ENCODE results near the gene NOS2.

GRCh38 chr17:27824176-27824715 lies 23.9 kb upstream of the NOS2 start:
- TF ChIP-seq CTCF (IDR thresholded peaks at IDR 0.05; ENCODE audit: low read length), result no peak
- no peak for TF ChIP-seq EZH2 (IDR thresholded peaks at IDR 0.05; ENCODE audit: borderline replicate concordance, low read length)
